Testis (tissue), 2 donors: Measurements from ENCODE around the gene DLGAP4.

Experiments
- CTCF ChIP-seq, 3 experiments: fragments of 450-650 bp in 2 of 3; fragments of 200-600 bp in 1 of 3; sonication (generic) in 1 of 3; IDR thresholded peaks; one replicate each; pipeline ENCODE4 v1.5.1; 2016 to 2019; ENCODE audit warnings: antibody characterized with exemption in 3 of 3, mild to moderate bottlenecking in 2 of 3, moderate library complexity in 1 of 3
- POLR2A ChIP-seq: fragments of 450-650 bp; IDR thresholded peaks from one replicate; pipeline ENCODE4 v1.6.1; 2017; ENCODE audit warnings: antibody characterized with exemption, mild to moderate bottlenecking, moderate library complexity

GRCh38 chr20:36297656-36298055, 8.5 kb upstream of the DLGAP4 start:
- TF ChIP-seq CTCF (IDR thresholded peaks at IDR 0.05) (no peak), POLR2A (no peak)
